Subcutaneous adipose tissue (tissue), 4 donors: ENCODE data around the gene GRIN2D. TPM values are rescaled to one million over a fixed set of nuclear protein-coding genes. Genes with fewer than 3 reads are reported as not detected.

Source experiments
- CTCF ChIP-seq: fragments of 450-650 bp; IDR thresholded peaks from one replicate; pipeline ENCODE4 v1.5.1; 2016; ENCODE audit warnings: low read depth, mild to moderate bottlenecking, control low read depth, antibody characterized with exemption, moderate library complexity
- total RNA-seq, 4 donors: library from RNA; depleted of rRNA; stranded (reverse); fragments of >200 nt; gene quantifications; one replicate each; pipeline ENCODE4 v1.1.0, GENCODE V29; 2016

GRIN2D gene
- total RNA-seq, 4 donors from 2014 or later = 0.16 to 1.0 (median 0.31) TPM

- no peak for TF ChIP-seq CTCF
These were observed 22.3 kb downstream of the GRIN2D start for GRCh38 chr19:48415806-48416221.

DNA sequence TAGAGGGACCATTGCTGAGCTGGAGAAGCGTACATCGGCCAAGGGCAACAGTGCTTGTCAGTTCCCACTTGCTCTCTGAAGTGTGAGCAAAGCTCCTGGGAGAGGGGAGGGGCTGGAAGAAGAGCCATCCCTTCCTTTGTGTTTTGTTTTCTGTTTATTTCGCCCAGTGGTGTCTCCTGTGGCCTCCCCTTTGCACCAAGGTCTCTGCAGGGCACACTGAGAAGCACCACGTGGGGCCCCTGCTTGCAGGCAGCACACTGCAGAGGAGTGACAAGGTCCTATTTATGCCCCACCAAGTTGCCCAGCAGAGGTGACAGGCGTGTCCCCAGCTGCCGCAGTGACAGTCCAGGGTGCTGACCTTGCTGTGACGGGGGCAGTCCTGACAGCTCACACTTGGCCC is 24.0 kb downstream of the GRIN2D start:
- TF ChIP-seq CTCF = no peak

- TF ChIP-seq CTCF = no peak
These were observed 25.0 kb downstream of the GRIN2D start for GRCh38 chr19:48418317-48419064.

- TF ChIP-seq CTCF = no peak
These were observed 25.9 kb downstream of the GRIN2D start for GRCh38 chr19:48419158-48419920.

DNA sequence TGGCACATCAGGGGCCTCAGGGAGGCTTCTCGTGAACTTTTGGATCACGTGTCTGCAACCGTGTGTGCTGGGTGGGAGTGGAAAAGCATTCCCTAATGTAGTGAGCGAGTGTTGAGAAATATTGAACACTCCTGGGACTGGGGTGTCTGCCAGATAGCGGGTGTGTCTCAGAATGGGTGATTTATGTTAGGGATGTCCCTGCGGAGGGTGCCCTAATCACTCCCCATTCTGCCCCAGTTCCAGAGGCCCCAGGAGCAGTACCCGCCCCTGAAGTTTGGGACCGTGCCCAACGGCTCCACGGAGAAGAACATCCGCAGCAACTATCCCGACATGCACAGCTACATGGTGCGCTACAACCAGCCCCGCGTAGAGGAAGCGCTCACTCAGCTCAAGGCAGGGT is 28.1 kb downstream of the GRIN2D start:
- TF ChIP-seq CTCF = no peak

- no peak for TF ChIP-seq CTCF
These were observed 31.3 kb downstream of the GRIN2D start for GRCh38 chr19:48424694-48425219.

GRCh38 chr19:48428670-48429069 is 35.2 kb downstream of the GRIN2D start:
- no peak for TF ChIP-seq CTCF
